SW480 (cell line): ENCODE measurements around the gene BPTF.
"Not testable (repeated sequence)": the region's sequence is repeated elsewhere in the genome, so short reads cannot be mapped to it uniquely, and the experiment has no call there.

Experiments
- DNase-seq: peaks from one replicate; pipeline ENCODE4 v3.0.0-alpha.2; 2016; ENCODE audit warnings: low spot score

BPTF gene

DNA sequence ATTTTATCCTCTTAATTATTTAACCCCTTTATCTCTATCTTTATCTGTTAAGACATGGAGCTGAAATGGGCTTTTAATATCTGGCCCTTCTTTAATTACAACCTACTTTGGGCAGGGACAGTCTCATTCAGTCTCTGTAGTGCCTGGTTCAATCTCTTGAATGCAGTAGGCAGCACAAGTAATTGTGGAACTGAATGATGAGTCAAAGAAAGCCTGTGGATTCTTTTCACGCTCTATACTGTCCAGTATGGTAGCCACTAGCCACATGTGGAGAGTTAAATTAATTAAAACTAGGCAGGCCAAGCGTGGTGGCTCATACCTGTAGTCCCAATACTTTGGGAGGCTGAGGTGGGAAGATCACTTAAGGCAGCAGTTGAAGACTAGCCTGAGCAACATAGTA lies 9.3 kb downstream of the BPTF start:
- no peak for DNase-seq

DNA sequence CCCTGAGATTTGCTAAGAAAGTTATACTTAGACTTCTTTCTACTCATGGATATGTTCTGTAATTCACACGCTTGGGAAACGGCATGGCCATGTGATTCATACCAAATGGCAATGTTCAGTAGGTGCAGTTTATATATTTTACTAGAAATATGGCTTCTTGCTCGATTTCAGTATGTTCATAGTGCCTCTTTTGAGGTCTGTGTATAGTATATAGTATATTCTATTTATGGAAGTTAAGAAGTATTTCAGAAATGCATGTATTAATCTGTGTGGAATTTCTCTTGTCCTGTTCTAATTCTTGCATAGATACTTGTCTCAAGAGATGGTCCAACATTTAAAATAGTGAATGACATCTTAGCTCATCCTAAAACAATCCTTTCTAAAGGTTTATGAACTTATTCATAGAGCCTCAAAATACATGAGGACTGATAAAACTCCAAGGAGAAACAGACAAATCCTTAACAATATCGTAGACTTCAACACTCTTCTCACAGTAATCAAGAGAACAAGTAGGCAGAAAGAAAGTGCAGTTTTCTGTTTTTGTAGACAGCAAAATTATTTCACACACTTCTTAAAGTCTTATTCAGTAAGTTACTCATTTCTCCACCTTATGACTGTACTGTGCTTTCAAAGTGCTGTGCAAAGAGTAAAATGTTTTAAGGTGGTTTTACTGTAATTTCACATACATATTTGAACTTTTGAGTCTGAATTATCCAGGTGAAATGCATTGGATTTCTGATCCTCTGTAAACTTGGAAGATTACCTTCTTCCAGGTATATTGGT lies 11.1 kb downstream of the BPTF start:
- DNase-seq, result no peak

DNA sequence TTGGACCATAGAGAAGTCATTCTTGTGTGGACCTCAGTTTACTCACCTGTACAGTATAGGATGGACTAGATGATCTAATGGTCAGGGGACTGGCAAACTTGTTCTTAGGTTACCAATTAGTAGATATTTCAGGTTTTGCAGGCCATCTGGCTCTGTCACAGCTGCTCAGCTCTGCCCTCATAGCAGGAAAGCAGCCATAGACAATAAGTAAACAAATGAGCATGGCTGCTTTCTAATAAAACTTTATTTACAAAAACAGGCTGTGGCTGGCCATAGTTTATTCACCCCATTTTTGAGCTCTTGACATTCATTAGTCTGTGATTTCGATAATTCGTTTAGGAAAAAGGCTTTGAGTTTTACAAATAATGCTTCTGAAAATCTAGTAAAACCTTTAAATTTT lies 12.7 kb downstream of the BPTF start:
- no peak for DNase-seq

DNA sequence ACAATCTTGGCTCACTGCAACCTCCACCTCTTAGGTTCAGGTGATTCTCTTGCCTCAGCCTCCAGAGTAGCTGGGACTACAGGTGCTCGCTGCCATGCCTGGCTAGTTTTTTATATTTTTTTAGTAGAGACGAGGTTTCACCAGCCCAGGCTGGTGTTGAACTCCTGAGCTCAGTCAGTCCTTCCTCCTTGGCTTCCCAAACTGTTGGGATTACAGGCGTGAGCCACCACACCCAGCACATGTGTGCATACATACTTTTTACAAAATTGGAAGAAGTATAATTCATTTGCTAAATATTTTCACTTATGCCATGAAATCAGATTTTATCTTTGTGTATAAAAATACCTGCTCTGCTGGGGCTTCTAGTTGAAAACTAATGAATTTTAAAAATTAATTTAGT lies 13.2 kb downstream of the BPTF start:
- DNase-seq, result no peak

DNA sequence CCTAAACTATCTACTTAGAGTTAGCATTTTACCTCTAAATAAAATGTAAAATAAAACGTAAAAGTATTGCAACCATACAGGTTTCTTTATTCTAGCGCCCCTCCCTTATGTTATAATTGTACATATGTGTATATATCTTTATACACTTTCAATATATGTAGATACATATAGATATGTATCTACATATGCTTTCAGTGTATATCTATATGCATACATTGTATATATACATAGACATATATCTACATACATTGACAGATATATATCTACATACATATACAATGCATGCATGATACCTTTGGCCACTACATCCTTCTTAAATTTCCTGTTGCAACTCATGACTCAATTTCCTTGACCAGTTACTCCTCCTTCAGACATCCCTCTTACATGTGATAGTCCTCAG lies 16.7 kb downstream of the BPTF start:
- no peak for DNase-seq

DNA sequence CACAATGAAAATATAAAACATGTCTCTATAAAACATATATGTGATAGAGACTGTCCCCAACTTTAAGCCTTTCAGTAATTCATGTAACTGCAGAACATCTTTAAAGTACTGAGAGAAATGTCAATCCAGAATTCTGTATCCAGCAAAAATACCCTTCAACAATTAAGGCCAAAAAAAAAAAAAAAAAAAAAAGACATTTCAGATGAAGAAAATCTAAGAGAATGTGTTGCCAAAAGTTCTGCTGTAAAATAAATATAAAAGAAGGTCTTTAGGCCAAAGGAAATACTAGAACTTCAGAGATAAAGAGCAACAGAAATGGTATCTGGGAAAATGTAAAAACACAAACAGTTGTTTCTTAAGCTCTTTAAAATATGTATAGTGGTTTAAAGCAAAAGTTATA lies 17.3 kb downstream of the BPTF start:
- no peak for DNase-seq

DNA sequence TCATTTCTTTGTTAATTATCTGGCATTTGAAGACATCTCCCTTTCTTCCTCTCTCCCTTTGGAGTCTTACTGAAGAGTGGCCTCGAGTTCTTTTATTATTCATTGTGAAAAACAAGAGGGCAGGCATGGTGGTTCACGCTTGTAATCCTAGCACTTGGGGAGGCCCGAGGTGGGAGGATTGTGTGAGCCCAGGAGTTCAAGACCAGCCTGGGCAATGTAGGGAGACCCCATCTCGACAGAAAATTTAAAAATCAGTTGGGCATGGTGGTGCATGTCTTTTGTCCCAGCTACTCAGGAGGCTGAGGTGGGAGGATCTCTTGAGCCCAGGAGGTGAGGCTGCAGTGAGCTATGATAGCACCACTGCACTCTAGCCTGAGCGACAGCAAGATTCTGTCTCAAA lies 20.1 kb downstream of the BPTF start:
- DNase-seq, result no peak

DNA sequence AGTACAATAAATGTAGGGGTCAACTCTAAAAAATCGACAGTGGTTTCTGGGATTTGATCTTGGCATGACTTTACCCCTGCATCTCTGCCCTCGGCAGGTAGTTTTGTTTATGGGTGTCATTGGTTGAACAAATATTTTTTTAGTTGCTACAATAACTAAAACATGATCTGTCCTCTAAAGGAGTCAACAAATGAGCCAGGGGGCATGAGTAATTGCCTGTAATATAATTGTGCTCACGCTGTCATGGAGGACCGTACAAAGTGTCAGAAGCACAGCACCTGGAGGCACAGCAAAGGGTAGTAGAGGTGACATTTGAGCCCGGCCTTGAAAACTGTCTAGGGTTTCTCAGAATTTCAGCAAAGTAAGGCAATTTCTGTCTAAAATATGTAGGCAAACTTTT lies 22.9 kb downstream of the BPTF start:
- not testable (repeated sequence) for DNase-seq

DNA sequence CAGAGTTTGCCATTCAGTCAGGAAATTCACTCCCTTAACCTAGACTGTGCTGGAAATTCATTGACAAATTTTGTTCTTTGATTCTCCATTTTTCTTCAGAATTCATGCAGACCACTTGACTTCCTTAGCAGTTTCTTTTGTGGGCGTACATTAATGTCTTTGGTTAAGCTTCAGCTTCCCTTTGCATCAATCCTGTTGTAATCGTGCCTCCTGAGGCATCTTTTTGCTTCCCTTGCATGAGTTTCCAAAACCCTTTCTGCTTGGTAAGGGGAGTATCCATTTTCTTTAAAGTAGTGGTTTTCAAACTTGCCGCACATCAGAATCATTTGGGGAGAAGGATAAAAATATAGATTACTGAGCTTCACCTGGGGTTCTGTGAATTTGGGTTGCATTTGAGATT lies 23.5 kb downstream of the BPTF start:
- not testable (repeated sequence) for DNase-seq

DNA sequence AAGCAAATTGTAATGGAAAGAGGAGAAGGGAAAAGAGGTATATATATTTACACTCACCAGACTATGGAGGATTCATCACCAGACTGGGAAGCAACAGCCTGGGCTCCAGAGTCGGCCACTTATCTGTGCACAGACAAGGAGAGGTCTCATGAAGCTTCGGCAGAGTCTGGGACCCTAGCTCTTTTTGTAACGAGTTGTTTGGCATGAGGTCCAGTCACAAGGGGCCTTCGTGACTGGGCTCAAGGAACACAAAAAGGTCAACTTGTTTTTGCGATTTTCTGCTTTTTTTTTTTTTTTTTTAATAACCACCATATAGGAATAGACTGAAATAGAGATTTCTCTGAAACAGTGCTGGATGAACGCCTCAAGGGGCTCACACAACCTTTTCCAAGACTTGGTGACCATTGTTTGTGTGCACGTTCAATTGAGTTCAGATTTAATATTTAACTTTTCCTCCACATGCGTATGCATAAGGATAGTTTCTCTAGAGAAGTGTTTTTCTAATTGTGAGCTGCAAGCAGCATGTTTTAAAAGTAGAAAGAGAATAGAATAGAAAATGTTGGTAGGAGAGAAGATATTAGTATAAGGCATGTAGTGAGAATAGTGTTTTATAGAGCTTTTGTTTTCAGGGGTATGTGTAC lies 25.8 kb downstream of the BPTF start:
- no peak for DNase-seq

DNA sequence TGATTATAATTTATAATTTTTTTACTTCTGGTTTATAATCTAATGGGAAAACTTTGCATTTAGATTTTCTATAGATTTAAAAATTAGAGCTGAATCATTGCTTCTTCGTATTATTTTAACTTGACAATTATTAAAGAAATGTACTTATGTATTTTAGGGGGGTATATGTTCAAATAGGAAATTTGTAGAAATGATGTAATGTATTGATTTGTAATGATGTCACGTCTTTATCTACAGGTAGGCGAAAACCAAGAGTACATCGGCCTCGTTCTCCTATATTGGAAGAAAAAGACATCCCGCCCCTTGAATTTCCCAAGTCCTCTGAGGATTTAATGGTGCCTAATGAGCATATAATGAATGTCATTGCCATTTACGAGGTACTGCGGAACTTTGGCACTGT lies 28.4 kb downstream of the BPTF start:
- no peak for DNase-seq

DNA sequence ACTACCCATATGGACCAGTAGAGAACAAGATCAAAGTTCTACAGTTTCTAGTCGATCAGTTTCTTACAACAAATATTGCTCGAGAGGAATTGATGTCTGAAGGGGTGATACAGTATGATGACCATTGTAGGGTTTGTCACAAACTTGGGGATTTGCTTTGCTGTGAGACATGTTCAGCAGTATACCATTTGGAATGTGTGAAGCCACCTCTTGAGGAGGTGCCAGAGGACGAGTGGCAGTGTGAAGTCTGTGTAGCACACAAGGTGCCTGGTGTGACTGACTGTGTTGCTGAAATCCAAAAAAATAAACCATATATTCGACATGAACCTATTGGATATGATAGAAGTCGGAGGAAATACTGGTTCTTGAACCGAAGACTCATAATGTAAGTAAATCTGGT lies 29.1 kb downstream of the BPTF start:
- no peak for DNase-seq

DNA sequence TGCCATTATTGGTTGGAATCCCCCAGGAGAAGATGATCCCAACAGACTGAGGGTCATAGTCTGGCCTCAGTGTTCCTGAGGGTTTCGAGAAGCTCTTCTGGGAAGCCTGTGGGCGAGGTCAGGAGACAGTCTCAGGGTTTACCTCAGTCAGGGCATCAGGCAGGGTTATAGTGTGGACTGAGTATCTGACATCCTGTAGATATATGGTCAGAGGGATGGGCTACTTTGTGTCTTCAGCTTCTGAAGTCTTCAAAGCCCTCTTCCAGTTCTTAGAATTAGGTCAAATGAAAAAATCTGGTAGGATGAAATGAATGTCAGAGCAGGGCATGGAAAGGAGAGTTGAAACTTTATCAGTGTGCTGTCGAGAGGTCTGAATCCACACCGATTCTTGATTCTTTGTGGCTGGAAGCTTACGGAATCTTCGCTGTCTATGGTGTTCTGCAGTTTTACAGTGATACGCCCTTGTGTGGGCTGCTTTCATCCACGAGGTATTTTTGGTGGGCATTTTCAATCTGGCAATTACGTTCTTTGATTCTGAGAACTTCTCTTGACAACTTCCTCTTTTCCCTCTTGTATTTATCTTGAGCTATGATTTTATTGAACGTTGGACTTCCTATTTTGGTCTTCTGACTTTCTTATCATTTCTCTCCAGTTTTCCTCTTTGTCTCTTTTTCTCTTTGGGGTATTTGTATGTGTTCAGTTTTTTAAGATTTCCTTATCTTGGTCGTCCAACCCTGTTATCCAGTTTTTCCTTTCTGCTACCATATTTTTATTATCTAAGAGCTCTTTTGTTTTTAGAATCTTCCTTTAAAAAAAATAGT lies 30.4 kb downstream of the BPTF start:
- DNase-seq, result no peak

DNA sequence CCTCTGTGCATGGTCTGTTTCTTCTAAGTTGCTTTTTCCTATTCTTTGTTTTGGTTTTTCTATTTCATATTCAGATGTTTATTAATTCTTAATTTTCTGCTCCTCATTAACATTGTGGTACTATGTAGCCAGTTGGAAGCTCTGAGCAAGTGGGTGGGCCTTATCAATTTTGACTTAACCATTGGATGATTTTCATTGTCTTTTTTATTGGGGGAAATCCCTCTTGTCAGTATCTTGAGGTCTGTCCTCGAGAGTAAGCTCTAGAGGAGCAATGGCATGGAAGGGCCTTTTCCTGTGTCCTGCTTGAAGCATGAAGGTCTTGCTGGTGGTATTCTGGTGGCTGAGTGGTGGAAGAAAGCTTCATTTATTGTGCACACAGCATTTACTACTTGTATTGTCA lies 31.1 kb downstream of the BPTF start:
- DNase-seq, result not testable (repeated sequence)

DNA sequence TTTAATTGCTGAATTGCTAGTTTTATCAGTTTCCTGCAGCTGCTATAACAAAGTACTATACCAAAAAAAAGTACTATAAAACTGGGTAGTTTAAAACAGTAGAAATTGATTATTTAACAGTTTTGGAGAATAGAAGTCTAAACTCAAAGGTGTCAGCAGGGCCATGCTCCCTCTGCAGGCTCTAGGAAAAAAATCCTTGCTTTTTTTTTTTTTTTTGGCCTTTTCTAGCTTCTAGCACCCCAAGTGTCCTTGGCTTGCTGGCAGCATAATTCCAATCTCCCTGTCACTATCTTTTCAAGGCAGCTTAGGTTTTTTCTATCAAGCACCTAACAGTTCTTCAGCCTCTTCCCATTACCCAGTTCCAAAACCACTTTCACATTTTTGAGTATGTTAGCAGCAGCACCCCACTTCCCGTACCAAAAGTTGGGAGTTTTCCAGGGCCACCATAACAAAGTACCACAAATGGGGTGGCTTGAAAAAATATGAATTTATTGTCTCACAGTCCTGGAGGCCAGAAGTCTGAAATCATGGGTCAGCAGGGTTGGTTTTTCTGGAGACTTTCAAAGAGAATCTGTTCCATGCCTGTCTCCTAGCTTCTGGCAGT lies 37.4 kb downstream of the BPTF start:
- DNase-seq, result no peak

DNA sequence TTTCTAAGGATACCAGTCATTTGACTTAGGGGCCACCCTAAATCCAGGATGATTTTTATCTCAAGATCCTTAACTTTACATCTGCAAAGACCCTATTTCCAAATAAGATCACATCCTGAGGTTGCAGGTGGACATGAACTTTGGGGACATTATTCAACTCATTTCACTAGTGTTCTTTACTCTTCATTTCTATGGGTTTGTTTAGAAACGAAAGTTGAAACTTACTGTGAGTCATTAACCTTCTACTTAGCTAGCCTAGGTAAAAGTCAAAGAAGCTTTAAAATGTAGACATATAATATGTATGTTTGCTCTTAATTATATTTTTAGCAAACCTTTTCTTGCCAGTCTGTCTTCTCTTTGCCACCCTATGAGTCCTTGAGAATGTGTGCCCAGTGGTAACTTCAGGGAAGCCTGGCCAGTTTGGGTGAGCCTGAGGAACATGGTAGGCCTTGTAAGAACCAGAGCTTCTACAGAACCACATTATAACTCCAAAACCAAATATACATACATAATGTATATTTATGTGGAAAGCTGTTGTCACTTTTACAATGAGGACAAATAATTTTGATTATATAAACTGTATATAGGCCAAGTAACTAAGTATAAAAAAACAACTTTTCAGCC lies 38.4 kb downstream of the BPTF start:
- DNase-seq, result no peak

DNA sequence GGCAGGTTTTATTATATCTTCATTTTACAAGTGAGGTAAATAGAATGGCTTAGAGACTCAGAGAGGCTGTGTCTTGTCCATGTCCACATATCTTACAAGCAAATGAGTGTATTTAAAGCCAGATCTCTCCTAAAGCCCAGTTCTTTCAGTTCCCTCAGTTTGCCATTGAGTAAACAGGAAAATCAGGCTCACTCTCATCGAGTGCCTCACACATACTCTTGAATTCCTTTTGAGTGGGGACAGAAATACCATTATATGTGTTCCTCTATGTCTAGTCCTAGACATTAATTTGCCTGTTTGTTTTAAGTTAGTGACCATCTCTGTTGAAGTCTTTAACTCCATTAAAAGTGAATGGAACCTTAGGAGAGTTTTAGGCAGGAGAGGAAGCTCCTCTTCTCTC lies 40.1 kb downstream of the BPTF start:
- no peak for DNase-seq

DNA sequence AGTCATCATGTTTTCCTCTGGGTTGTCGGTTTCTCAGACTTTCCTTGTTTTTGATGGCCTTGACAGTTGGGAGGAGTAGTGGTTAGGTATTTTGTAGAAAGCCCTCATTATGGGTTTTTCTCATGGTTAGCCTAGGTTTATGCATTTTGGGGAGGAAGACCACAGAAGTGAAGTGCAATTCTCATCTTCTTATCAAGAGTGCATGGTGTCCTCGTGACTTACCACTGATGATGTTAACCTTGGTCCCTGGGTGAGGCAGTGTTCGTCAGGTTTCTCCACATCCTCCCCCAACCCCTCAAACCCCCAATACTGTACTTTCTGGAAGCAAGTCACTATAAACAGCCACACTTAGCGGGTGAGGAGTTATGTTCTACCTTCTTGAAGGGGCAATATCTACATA lies 42.3 kb downstream of the BPTF start:
- DNase-seq, result no peak

DNA sequence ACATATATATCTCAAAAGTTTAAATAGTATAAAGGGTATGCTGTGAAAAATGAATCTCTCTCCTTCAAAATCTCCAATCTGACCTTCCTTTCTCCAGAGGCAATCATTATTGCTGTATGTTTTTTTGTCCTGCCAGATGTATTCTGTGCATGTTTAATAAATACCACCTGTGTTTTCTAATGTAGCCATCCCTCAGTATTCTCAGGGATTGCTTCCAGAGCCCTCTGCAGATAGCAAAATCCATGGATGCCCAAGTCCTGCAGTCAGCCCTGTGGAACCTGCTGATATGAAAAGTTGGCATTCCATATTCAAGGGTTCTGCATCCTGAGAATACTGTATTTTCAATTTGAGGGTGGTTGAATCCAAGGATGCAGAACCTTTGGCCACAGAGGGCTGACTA lies 42.9 kb downstream of the BPTF start:
- DNase-seq, result no peak

DNA sequence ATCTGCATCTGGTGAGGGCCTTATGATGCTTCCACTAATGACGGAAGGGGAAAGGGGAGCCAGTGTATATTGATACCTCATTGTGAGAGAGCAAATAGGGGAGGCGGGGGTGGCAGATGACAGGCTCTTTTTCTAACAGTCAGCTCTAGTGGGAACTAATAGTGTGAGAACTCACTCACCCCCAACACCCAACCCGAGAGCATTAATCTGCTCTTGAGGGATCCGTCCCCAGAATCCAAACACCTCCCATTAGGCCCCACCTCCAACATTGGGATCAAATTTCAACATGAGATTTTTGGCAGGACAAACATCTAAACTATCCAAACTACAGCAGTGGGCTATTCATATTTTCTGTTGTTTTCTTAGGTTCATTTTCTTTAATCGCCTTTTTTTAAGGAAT lies 54.4 kb downstream of the BPTF start:
- DNase-seq, result no peak

DNA sequence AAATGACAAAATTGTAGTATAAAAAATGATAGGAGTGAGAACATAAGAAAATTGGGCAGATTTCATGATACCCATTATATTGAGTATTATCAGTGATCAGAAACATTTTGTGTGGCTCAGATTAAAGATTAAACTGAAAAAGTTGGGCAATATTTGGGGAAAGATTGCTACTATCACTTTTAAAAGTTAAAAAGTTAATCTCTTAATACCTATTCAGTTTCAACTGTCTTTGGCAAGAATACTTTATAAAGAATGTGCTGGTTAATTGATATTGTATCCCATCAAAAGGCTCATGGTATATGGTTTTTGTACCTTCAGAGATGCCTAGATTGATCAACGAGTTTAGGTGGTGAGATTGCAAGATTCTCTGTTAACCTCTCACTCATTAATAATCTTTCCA lies 55.8 kb downstream of the BPTF start:
- DNase-seq, result no peak

DNA sequence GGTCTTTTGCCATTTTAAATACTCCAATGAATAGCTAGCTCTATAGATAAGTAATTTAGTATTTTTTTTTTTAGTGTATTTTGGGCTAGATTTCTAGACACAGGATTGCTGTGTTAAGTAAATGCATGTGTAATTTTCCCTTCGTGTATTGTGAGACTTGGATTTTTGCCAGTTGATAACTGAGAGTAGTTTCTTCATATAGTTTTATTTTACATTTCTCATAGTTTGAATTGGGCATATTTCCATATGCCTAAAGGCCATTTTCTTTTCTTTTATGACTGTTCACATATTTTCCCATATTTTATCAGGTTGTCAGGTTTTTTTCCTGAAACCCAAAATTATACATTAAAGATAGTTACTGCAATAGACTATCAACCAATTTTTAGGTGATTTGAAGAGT lies 59.4 kb downstream of the BPTF start:
- no peak for DNase-seq
